HG03571 (cell line): ENCODE data around the gene EPB41L4B.
"Not testable (repeated sequence)": the region's sequence is repeated elsewhere in the genome, so short reads cannot be mapped to it uniquely, and the experiment has no call there.

ENCODE experiments used
- ATAC-seq: cut with Tn5 transposase; IDR thresholded peaks from one replicate; pipeline ENCODE4 v1.9.1; 2021; ENCODE audit not compliant: unreplicated experiment

Gene EPB41L4B

DNA sequence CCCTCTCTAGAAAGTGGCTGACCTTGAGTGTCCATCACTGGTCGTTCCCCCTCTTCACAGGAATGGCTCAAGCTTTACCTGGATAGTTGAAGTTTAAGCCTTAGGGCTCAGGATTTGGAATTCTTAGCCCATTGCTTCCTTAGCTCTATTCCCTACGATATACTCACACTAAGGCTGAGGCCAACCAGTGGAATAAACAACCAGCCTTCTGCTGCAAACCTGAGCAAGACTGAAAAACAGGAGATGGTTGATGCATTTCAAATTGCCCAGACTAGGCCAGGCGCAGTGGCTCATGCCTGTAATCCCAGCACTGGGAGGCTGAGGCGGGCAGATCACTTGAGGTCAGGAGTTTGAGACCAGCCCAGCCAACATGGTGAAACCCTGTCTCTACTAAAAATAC, 194.2 kb downstream of the EPB41L4B start:
- not testable (repeated sequence) for ATAC-seq

DNA sequence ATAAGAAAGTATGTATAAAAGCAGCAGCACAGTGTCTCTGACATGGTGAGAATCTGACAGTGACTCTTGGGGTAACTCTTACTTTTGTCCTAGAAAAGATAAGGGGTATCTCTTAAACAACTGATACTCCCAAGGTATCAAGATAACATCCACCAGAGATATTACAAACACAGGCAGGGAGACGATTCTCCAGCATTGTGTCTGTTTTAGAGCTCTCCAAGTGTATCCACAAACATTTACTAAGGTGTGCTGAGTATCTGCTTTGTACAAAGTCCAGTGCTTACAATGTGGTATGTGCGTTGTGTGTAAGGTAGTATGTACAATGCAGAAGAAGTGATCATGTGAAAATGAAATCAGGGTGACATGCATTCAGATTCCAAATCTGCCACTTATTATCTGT, 196.7 kb downstream of the EPB41L4B start:
- no peak for ATAC-seq

DNA sequence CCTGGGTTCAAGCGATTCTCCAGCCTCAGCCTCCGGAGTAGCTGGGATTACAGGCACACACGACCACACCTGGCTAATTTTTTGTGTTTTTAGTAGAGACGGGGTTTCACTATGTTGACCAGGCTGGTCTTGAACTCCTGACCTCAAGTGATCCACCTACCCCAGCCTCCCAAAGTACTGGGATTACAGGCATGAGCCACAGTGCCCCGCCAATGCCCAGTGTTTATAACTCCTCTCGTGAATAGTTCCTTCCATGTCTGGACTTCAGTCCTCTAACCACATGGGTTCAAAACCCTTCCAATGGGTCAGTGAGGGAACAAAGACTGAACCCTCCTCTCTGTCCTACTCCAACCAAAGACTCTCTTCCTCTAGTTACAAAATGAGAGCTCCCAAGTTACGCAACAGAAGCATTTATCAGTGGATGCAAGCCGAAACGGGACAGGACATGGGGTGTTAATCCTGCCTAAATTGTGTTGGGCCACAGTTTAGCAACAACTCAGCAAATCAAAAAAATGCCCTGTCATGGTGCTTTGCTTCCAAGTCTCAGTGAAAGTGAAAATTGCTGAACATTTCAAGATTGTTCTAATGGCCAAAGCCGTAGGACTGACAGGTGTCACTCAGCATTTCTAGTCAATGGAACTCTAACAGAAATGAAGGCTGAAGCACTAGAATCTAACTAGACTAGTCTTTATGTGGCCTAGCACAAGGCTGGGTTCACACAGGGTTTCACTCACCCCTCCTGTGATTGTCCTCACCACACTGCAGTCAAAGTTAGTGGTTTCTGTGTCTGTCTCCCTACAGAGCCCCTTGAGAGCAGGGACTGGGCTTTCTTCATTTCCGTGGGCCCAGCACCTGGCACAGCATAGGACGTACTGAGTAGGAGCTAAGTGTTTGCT, 197.9 kb downstream of the EPB41L4B start:
- ATAC-seq = no peak
